Ishikawa (cell line): Measurements from ENCODE around the gene MTMR10.

Experiments used
- CEBPB ChIP-seq: IDR thresholded peaks from 2 replicates; pipeline ENCODE4 v1.6.1; 2012
- CREB1 ChIP-seq: IDR thresholded peaks from 2 replicates; pipeline ENCODE4 v1.6.1; 2012; ENCODE audit warnings: low read depth
- EGR1 ChIP-seq: IDR thresholded peaks from 2 replicates; pipeline ENCODE4 v1.6.1; 2012
- EP300 ChIP-seq: IDR thresholded peaks from 2 replicates; pipeline ENCODE4 v1.6.1; 2012; ENCODE audit warnings: borderline replicate concordance
- FOXM1 ChIP-seq: IDR thresholded peaks from 2 replicates; pipeline ENCODE4 v1.6.1; 2012; ENCODE audit warnings: low read depth, borderline replicate concordance
- NFIC ChIP-seq: IDR thresholded peaks from 2 replicates; pipeline ENCODE4 v1.6.1; 2012
- RAD21 ChIP-seq: IDR thresholded peaks from 2 replicates; pipeline ENCODE4 v1.6.1; 2012; ENCODE audit warnings: low read depth
- TAF1 ChIP-seq: IDR thresholded peaks from 2 replicates; pipeline ENCODE4 v1.6.1; 2012; ENCODE audit warnings: low read depth, mild to moderate bottlenecking
- TCF12 ChIP-seq: IDR thresholded peaks from 2 replicates; pipeline ENCODE4 v1.6.1; 2012; ENCODE audit warnings: low read depth
- TEAD4 ChIP-seq: IDR thresholded peaks from 2 replicates; pipeline ENCODE4 v1.6.1; 2012
- YY1 ChIP-seq: IDR thresholded peaks from 2 replicates; pipeline ENCODE4 v1.6.1; 2012; ENCODE audit warnings: low read depth
- ZBTB7A ChIP-seq: IDR thresholded peaks from 2 replicates; pipeline ENCODE4 v1.6.1; 2012; ENCODE audit warnings: low read depth
- TF ChIP-seq, protein P1 (sequence below): IDR thresholded peaks from 2 replicates; pipeline ENCODE4 v1.6.1; 2012
- TF ChIP-seq, protein P2 (sequence below): IDR thresholded peaks from 2 replicates; pipeline ENCODE4 v1.6.1; 2012; ENCODE audit warnings: low read depth, mild to moderate bottlenecking
- TF ChIP-seq, protein P3 (sequence below): IDR thresholded peaks from 2 replicates; pipeline ENCODE4 v1.6.1; 2012

MTMR10 gene, protein sequence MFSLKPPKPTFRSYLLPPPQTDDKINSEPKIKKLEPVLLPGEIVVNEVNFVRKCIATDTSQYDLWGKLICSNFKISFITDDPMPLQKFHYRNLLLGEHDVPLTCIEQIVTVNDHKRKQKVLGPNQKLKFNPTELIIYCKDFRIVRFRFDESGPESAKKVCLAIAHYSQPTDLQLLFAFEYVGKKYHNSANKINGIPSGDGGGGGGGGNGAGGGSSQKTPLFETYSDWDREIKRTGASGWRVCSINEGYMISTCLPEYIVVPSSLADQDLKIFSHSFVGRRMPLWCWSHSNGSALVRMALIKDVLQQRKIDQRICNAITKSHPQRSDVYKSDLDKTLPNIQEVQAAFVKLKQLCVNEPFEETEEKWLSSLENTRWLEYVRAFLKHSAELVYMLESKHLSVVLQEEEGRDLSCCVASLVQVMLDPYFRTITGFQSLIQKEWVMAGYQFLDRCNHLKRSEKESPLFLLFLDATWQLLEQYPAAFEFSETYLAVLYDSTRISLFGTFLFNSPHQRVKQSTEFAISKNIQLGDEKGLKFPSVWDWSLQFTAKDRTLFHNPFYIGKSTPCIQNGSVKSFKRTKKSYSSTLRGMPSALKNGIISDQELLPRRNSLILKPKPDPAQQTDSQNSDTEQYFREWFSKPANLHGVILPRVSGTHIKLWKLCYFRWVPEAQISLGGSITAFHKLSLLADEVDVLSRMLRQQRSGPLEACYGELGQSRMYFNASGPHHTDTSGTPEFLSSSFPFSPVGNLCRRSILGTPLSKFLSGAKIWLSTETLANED

GRCh38 chr15:30991255-30992235, at the start of gene MTMR10:
MTMR10 (minus strand) TSS chr15:30991628; CDS start chr15:30991506, 122 bp downstream.
- 0 out of 2 replicates have a peak, but pooled peaks have one; percentile 23 for TF ChIP-seq YY1
- TF ChIP-seq CREB1, result no peak
- no peak for TF ChIP-seq NFIC
- TF ChIP-seq, protein P1, sequence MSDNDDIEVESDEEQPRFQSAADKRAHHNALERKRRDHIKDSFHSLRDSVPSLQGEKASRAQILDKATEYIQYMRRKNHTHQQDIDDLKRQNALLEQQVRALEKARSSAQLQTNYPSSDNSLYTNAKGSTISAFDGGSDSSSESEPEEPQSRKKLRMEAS, result 0 out of 2 replicates have a peak, but pooled peaks have one; percentile 1
- peak; percentile 87 for TF ChIP-seq ZBTB7A
- TF ChIP-seq TAF1, result peak; percentile 58; the same call in 1 of the 2 replicates
- no peak; the same call in 1 of the 2 replicates for TF ChIP-seq TCF12

DNA sequence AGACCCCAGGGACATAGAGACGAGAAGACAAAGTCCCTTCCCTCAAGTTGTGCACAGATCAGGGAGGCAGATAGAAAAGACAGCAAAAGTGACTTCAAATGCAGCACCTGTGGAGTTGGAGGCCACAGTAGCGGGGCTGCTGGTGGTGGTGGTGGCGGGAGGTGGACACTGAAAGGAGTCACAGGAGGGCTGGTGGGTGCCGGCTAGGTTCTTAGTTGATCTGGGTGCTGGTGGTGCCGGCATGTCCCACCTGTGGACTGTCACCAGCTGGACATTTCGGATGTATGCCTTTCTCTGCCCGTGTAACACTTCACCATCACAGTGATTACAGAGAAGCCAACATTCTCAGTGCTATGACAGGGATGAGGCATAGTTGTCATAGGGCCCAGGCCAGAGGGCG, 49.2 kb upstream of the MTMR10 start:
- TF ChIP-seq TAF1 (no peak), EP300 (no peak), TCF12 (no peak), RAD21 (no peak), YY1 (no peak), TEAD4 (no peak), FOXM1 (no peak), CREB1 (no peak), NFIC (no peak), EGR1 (no peak), ZBTB7A (no peak), CEBPB (no peak)
- TF ChIP-seq, protein P1, result no peak
- TF ChIP-seq, protein P2, sequence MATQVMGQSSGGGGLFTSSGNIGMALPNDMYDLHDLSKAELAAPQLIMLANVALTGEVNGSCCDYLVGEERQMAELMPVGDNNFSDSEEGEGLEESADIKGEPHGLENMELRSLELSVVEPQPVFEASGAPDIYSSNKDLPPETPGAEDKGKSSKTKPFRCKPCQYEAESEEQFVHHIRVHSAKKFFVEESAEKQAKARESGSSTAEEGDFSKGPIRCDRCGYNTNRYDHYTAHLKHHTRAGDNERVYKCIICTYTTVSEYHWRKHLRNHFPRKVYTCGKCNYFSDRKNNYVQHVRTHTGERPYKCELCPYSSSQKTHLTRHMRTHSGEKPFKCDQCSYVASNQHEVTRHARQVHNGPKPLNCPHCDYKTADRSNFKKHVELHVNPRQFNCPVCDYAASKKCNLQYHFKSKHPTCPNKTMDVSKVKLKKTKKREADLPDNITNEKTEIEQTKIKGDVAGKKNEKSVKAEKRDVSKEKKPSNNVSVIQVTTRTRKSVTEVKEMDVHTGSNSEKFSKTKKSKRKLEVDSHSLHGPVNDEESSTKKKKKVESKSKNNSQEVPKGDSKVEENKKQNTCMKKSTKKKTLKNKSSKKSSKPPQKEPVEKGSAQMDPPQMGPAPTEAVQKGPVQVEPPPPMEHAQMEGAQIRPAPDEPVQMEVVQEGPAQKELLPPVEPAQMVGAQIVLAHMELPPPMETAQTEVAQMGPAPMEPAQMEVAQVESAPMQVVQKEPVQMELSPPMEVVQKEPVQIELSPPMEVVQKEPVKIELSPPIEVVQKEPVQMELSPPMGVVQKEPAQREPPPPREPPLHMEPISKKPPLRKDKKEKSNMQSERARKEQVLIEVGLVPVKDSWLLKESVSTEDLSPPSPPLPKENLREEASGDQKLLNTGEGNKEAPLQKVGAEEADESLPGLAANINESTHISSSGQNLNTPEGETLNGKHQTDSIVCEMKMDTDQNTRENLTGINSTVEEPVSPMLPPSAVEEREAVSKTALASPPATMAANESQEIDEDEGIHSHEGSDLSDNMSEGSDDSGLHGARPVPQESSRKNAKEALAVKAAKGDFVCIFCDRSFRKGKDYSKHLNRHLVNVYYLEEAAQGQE, result no peak
- TF ChIP-seq, protein P3, sequence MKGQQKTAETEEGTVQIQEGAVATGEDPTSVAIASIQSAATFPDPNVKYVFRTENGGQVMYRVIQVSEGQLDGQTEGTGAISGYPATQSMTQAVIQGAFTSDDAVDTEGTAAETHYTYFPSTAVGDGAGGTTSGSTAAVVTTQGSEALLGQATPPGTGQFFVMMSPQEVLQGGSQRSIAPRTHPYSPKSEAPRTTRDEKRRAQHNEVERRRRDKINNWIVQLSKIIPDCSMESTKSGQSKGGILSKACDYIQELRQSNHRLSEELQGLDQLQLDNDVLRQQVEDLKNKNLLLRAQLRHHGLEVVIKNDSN, result no peak

- TF ChIP-seq NFIC (no peak), RAD21 (no peak), TEAD4 (no peak), EGR1 (no peak), FOXM1 (no peak), ZBTB7A (no peak), TAF1 (no peak), CREB1 (no peak), TCF12 (no peak), EP300 (no peak), YY1 (no peak), CEBPB (no peak)
- TF ChIP-seq, protein P1, result no peak
- TF ChIP-seq, protein P2, result no peak
- TF ChIP-seq, protein P3, result no peak
These were observed 48.5 kb upstream of the MTMR10 start for GRCh38 chr15:31039961-31040360.

GRCh38 chr15:31037731-31038477, 46.5 kb upstream of the MTMR10 start:
- TF ChIP-seq EP300 (no peak), TAF1 (no peak), CEBPB (no peak), EGR1 (no peak), NFIC (no peak), CREB1 (no peak), ZBTB7A (no peak), RAD21 (no peak)
